ENCODE measurements around the gene INSR.

Gene INSR

GRCh38 chr19:7088999-7089398 is 205.2 kb downstream of the INSR start:
- no peaks in the 10 kb centered on the region for H3K4me1 ChIP-seq
- peaks cover 9% of the 10 kb centered on the region for H3K36me3 ChIP-seq
- H3K9me3 ChIP-seq, result peaks cover 1% of the 10 kb centered on the region; the same call in 1 of the 2 replicates
- DNase-seq, result no peak
- no peak overlapping the region for H3K4me3 ChIP-seq (ENCODE audit: low read depth, low read length)
- H3K27me3 ChIP-seq, result no peaks in the 10 kb centered on the region
- TF ChIP-seq CTCF (IDR thresholded peaks at IDR 0.05; ENCODE audit: low read depth, low read length), result no peak

GRCh38 chr19:7083076-7083956 is 210.9 kb downstream of the INSR start:
- DNase-seq, result no peak
- H3K4me1 ChIP-seq, result no peaks in the 10 kb centered on the region
- H3K4me3 ChIP-seq (ENCODE audit: low read depth, low read length), result no peak overlapping the region
- H3K27me3 ChIP-seq, result no peaks in the 10 kb centered on the region
- peaks cover 62% of the 10 kb centered on the region for H3K36me3 ChIP-seq
- peaks cover 17% of the 10 kb centered on the region for H3K9me3 ChIP-seq
- TF ChIP-seq CTCF (IDR thresholded peaks at IDR 0.05; ENCODE audit: low read depth, low read length), result no peak

- H3K9me3 ChIP-seq, result peaks cover 6% of the 10 kb centered on the region
- no peak for TF ChIP-seq CTCF (IDR thresholded peaks at IDR 0.05; ENCODE audit: low read depth, low read length)
- DNase-seq, result no peak
- peaks cover 80% of the 10 kb centered on the region for H3K36me3 ChIP-seq
- H3K4me3 ChIP-seq (ENCODE audit: low read depth, low read length), result no peak overlapping the region
- no peaks in the 10 kb centered on the region for H3K4me1 ChIP-seq
- no peaks in the 10 kb centered on the region for H3K27me3 ChIP-seq
Observed at GRCh38 chr19:7078008-7078407, 216.2 kb downstream of the INSR start.

- Histone ChIP-seq H3K4me3 (ENCODE audit: low read depth, low read length) (no peak overlapping the region), H3K27me3 (no peaks in the 10 kb centered on the region), H3K9me3 (peaks cover 3% of the 10 kb centered on the region; the same call in 1 of the 2 replicates), H3K4me1 (no peaks in the 10 kb centered on the region), H3K36me3 (peaks cover 69% of the 10 kb centered on the region)
- no peak for DNase-seq
- no peak for TF ChIP-seq CTCF (IDR thresholded peaks at IDR 0.05; ENCODE audit: low read depth, low read length)
Observed at GRCh38 chr19:7076151-7076550, 218.1 kb downstream of the INSR start.

GRCh38 chr19:7074705-7075282 is 219.4 kb downstream of the INSR start:
- H3K4me1 ChIP-seq, result no peaks in the 10 kb centered on the region
- H3K9me3 ChIP-seq, result peaks cover 3% of the 10 kb centered on the region; the same call in 1 of the 2 replicates
- TF ChIP-seq CTCF (IDR thresholded peaks at IDR 0.05; ENCODE audit: low read depth, low read length), result no peak
- DNase-seq, result no peak
- H3K4me3 ChIP-seq (ENCODE audit: low read depth, low read length), result no peak overlapping the region
- no peaks in the 10 kb centered on the region for H3K27me3 ChIP-seq
- peaks cover 55% of the 10 kb centered on the region for H3K36me3 ChIP-seq

GRCh38 chr19:7072541-7072940 is 221.7 kb downstream of the INSR start:
- Histone ChIP-seq H3K9me3 (no peaks in the 10 kb centered on the region; the same call in 1 of the 2 replicates), H3K4me3 (ENCODE audit: low read depth, low read length) (no peak overlapping the region), H3K27me3 (no peaks in the 10 kb centered on the region), H3K36me3 (peaks cover 36% of the 10 kb centered on the region), H3K4me1 (no peaks in the 10 kb centered on the region)
- DNase-seq, result no peak
- TF ChIP-seq CTCF (IDR thresholded peaks at IDR 0.05; ENCODE audit: low read depth, low read length), result no peak

Measured in BE2C (cell line).